HG03571 (cell line): ENCODE measurements around the gene FAM107B.

Experiments
- ATAC-seq: cut with Tn5 transposase; IDR thresholded peaks from one replicate; pipeline ENCODE4 v1.9.1; 2021; ENCODE audit not compliant: unreplicated experiment

FAM107B gene

GRCh38 chr10:14779001-14779651 is 4.4 kb upstream of the FAM107B start:
- no peak for ATAC-seq

GRCh38 chr10:14776546-14776945 is 1.8 kb upstream of the FAM107B start:
- ATAC-seq, result no peak

GRCh38 chr10:14775656-14776055 is 959 bp upstream of the FAM107B start:
- no peak for ATAC-seq

- no peak for ATAC-seq
Measured at GRCh38 chr10:14774214-14774580, 500 bp downstream of the FAM107B start.

- no peak for ATAC-seq
Measured at GRCh38 chr10:14773551-14774213, 1.0 kb downstream of the FAM107B start.

GRCh38 chr10:14772399-14772798 is 2.3 kb downstream of the FAM107B start:
- no peak for ATAC-seq

- no peak for ATAC-seq
Measured at GRCh38 chr10:14770927-14771326, 3.8 kb downstream of the FAM107B start.

GRCh38 chr10:14761372-14761771 is 13.3 kb downstream of the FAM107B start:
- no peak for ATAC-seq

GRCh38 chr10:14758994-14759664 is 15.6 kb downstream of the FAM107B start:
- ATAC-seq, result no peak

- no peak for ATAC-seq
Measured at GRCh38 chr10:14758451-14758850, 16.2 kb downstream of the FAM107B start.

GRCh38 chr10:14757986-14758385 is 16.7 kb downstream of the FAM107B start:
- no peak for ATAC-seq

- no peak for ATAC-seq
Measured at GRCh38 chr10:14757394-14757793, 17.3 kb downstream of the FAM107B start.

GRCh38 chr10:14753441-14753840 is 21.3 kb downstream of the FAM107B start:
- ATAC-seq, result no peak

- no peak for ATAC-seq
Measured at GRCh38 chr10:14751921-14752320, 22.8 kb downstream of the FAM107B start.

- no peak for ATAC-seq
Measured at GRCh38 chr10:14751014-14751896, 23.4 kb downstream of the FAM107B start.

GRCh38 chr10:14749070-14749809 is 25.5 kb downstream of the FAM107B start:
- no peak for ATAC-seq

GRCh38 chr10:14748441-14748840 is 26.3 kb downstream of the FAM107B start:
- ATAC-seq, result no peak

GRCh38 chr10:14742815-14743214 is 31.9 kb downstream of the FAM107B start:
- peak; percentile 62 for ATAC-seq

GRCh38 chr10:14742382-14742781 is 32.3 kb downstream of the FAM107B start:
- ATAC-seq, result no peak

GRCh38 chr10:14740684-14741247 is 33.9 kb downstream of the FAM107B start:
- peak; percentile 66 for ATAC-seq
